Caco-2 (cell line): ENCODE measurements around the gene KCNK7. TPM values are rescaled to one million over a fixed set of nuclear protein-coding genes. Genes with fewer than 3 reads are reported as not detected.

Experiments
- BruUV-seq: library from RNA; stranded (reverse); fragments of 400-500 nt; replicated peaks from 2 replicates; lab custom pipeline; 2021; lab: Mats Ljungman, UMichigan
- CTCF ChIA-PET: fragments of 300-600 bp; sonication (Branson Sonifier 250); formaldehyde crosslinking; loops from one replicate; lab custom pipeline; 2022; ENCODE audit warnings: antibody characterized with exemption; lab: Charles Lee
- POLR2A ChIA-PET: fragments of 300-600 bp; sonication (Branson Sonifier 250); formaldehyde crosslinking; loops from one replicate; lab custom pipeline; 2022; ENCODE audit warnings: antibody characterized with exemption; lab: Charles Lee
- DNase-seq, 2 experiments: peaks; one replicate each; pipeline versions ENCODE4 v3.0.0 to v3.0.0-alpha.2; 2020 to 2022
- H3K27me3 ChIP-seq: replicated peaks from 2 replicates; pipeline ENCODE4 v1.6.0; 2011; ENCODE audit warnings: low read length; ENCODE audit not compliant: control insufficient read depth, insufficient read depth
- H3K36me3 ChIP-seq: 2 replicates; pipeline ENCODE4 v1.5.1; 2011; ENCODE audit warnings: low read length; ENCODE audit not compliant: control insufficient read depth, insufficient read depth
- H3K4me1 ChIP-seq: fragments of 250-450 bp; sonication (Bioruptor Pico); 2 replicates; pipeline ENCODE4 v1.5.1; 2020; ENCODE audit warnings: mild to moderate bottlenecking
- H3K4me3 ChIP-seq: 2 replicates; pipeline ENCODE4 v1.5.1; 2011; ENCODE audit warnings: low read depth, mild to moderate bottlenecking, control low read depth, low read length
- H3K9me3 ChIP-seq: fragments of 250-450 bp; sonication (Bioruptor Pico); 2 replicates; pipeline ENCODE4 v1.5.1; 2020; ENCODE audit warnings: mild to moderate bottlenecking, moderate library complexity
- H3K27ac Mint-ChIP-seq: one replicate; pipeline ENCODE4 v1.8.0; 2022; ENCODE audit warnings: mixed read lengths; ENCODE audit not compliant: unreplicated experiment
- H3K27me3 Mint-ChIP-seq: one replicate; pipeline ENCODE4 v1.8.0; 2022; ENCODE audit warnings: mixed read lengths; ENCODE audit not compliant: insufficient read depth, unreplicated experiment
- H3K36me3 Mint-ChIP-seq: one replicate; pipeline ENCODE4 v1.8.0; 2022; ENCODE audit warnings: mild to moderate bottlenecking, mixed read lengths; ENCODE audit not compliant: insufficient read depth, unreplicated experiment
- H3K4me1 Mint-ChIP-seq: one replicate; pipeline ENCODE4 v1.8.0; 2022; ENCODE audit warnings: low read depth, mixed read lengths; ENCODE audit not compliant: unreplicated experiment
- H3K4me3 Mint-ChIP-seq: one replicate; pipeline ENCODE4 v1.8.0; 2022; ENCODE audit warnings: mild to moderate bottlenecking, moderate library complexity, mixed read lengths; ENCODE audit not compliant: unreplicated experiment
- H3K9me3 Mint-ChIP-seq: one replicate; pipeline ENCODE4 v1.8.0; 2022; ENCODE audit warnings: mixed read lengths; ENCODE audit not compliant: unreplicated experiment
- CTCF ChIP-seq, 2 experiments: fragments of 200-600 bp in 1 of 2; IDR thresholded peaks; 1 replicate in 1 of 2; 2 replicates in 1 of 2; pipeline versions ENCODE4 v1.5.1 to v1.8.0; 2011 to 2022; ENCODE audit warnings: antibody characterized with exemption in 1 of 2, control low read depth in 1 of 2, inconsistent platforms in 1 of 2, low read depth in 1 of 2, low read length in 1 of 2, mild to moderate bottlenecking in 1 of 2, moderate library complexity in 1 of 2; ENCODE audit not compliant: insufficient read depth in 1 of 2, severe bottlenecking in 1 of 2, unreplicated experiment in 1 of 2
- intact Hi-C: fragments of 100-400 bp; cut with micrococcal nuclease; formaldehyde crosslinking; loops from one replicate; pipeline ENCODE4 v1.10.0; 2022; ENCODE audit not compliant: unreplicated experiment
- total RNA-seq: library from RNA; stranded (reverse); gene quantifications from 2 replicates; pipeline ENCODE4 v1.2.3, GENCODE V29; 2022

KCNK7 gene
- total RNA-seq, 1 experiment from 2014 or later = 0.39 TPM

DNA sequence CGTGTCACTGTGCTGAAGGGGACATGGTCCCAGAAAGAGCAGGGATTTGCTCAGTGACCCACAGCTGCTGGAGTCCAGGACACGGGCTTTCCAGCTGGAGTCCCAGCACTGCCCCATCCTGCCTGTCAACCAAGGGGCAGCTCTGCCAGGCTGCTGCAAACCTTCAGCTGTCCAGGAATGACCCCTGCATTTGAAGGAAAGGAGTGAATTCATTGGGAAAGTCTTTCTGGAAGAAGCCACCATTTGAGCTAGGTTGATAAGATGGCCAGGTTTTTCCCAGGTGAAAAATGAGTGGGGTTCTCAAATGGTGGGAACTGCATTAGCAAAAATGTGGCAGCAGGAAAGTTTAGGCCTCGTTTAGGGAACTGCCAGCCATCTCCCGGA is 9.4 kb downstream of the KCNK7 start:
- Histone ChIP-seq H3K27me3 (no peaks in the 10 kb centered on the region), H3K36me3 (no peaks in the 10 kb centered on the region), H3K4me1 (no peaks in the 10 kb centered on the region), H3K9me3 (no peaks in the 10 kb centered on the region), H3K4me3 (no peak overlapping the region)
- H3K27ac Mint-ChIP-seq = no peak overlapping the region
- intact Hi-C loops = no loop called here
- no peak for DNase-seq
- H3K27me3 Mint-ChIP-seq = no peaks in the 10 kb centered on the region
- no peak for TF ChIP-seq CTCF (IDR thresholded peaks at IDR 0.05; ENCODE audit: insufficient read depth in 1 of 2, low read depth in 1 of 2, low read length in 1 of 2, severe bottlenecking in 1 of 2, unreplicated experiment in 1 of 2)
- ChIA-PET CTCF (no interaction called here), POLR2A (no interaction called here)
- H3K4me3 Mint-ChIP-seq = no peak overlapping the region
- no TSS peak for BruUV-seq
- H3K4me1 Mint-ChIP-seq = no peaks in the 10 kb centered on the region
- H3K9me3 Mint-ChIP-seq = no peaks in the 10 kb centered on the region
- peaks cover 4% of the 10 kb centered on the region for H3K36me3 Mint-ChIP-seq

GRCh38 chr11:65585396-65586246 is 10.0 kb downstream of the KCNK7 start:
- no peak for DNase-seq
- H3K27ac Mint-ChIP-seq = no peak overlapping the region
- intact Hi-C loops = no loop called here

GRCh38 chr11:65584723-65585171 is 10.9 kb downstream of the KCNK7 start:
- no peak for DNase-seq
- H3K27me3 Mint-ChIP-seq = no peaks in the 10 kb centered on the region
- no peak overlapping the region for H3K27ac Mint-ChIP-seq
- no peaks in the 10 kb centered on the region for H3K9me3 ChIP-seq
- no peaks in the 10 kb centered on the region for H3K4me1 ChIP-seq
- BruUV-seq = no TSS peak
- peaks cover 6% of the 10 kb centered on the region for H3K4me1 Mint-ChIP-seq
- ChIA-PET CTCF (interaction anchor here (1.3 kb wide), 1 partner anchor 9 kb away, joined by 3 read pairs; no protein-coding TSS in a partner anchor), POLR2A (interaction anchor here (0.6 kb wide), 1 partner anchor 29 kb away, joined by 3 read pairs; no protein-coding TSS in a partner anchor)
- no peak for TF ChIP-seq CTCF (IDR thresholded peaks at IDR 0.05; ENCODE audit: insufficient read depth in 1 of 2, low read depth in 1 of 2, low read length in 1 of 2, severe bottlenecking in 1 of 2, unreplicated experiment in 1 of 2)
- no peaks in the 10 kb centered on the region for H3K36me3 ChIP-seq
- H3K4me3 Mint-ChIP-seq = no peak overlapping the region
- H3K27me3 ChIP-seq = no peaks in the 10 kb centered on the region
- intact Hi-C loops = no loop called here
- H3K9me3 Mint-ChIP-seq = no peaks in the 10 kb centered on the region
- H3K36me3 Mint-ChIP-seq = no peaks in the 10 kb centered on the region
- H3K4me3 ChIP-seq = no peak overlapping the region

More at GRCh38 chr11:65585396-65586246, 10.0 kb downstream of the KCNK7 start:
- TF ChIP-seq CTCF (IDR thresholded peaks at IDR 0.05; ENCODE audit: insufficient read depth in 1 of 2, low read depth in 1 of 2, low read length in 1 of 2, severe bottlenecking in 1 of 2, unreplicated experiment in 1 of 2) = no peak
- Histone ChIP-seq H3K36me3 (no peaks in the 10 kb centered on the region), H3K27me3 (no peaks in the 10 kb centered on the region), H3K4me1 (no peaks in the 10 kb centered on the region), H3K4me3 (no peak overlapping the region), H3K9me3 (no peaks in the 10 kb centered on the region)
- ChIA-PET CTCF (no interaction called here), POLR2A (no interaction called here)
- peaks cover 4% of the 10 kb centered on the region for H3K4me1 Mint-ChIP-seq
- peaks cover 3% of the 10 kb centered on the region for H3K36me3 Mint-ChIP-seq
- H3K27me3 Mint-ChIP-seq = no peaks in the 10 kb centered on the region
- H3K4me3 Mint-ChIP-seq = no peak overlapping the region
- BruUV-seq = no TSS peak
- H3K9me3 Mint-ChIP-seq = no peaks in the 10 kb centered on the region
